CD4-positive, alpha-beta T cell treated with Interleukin-21 for 1 hour (primary cell): ENCODE data around the gene TM4SF4.

Source experiments
- DNase-seq: peaks from one replicate; pipeline ENCODE4 v3.0.0-alpha.2; 2020

TM4SF4 gene

GRCh38 chr3:149515249-149515648 lies 40.8 kb downstream of the TM4SF4 start:
- no peak for DNase-seq

DNA sequence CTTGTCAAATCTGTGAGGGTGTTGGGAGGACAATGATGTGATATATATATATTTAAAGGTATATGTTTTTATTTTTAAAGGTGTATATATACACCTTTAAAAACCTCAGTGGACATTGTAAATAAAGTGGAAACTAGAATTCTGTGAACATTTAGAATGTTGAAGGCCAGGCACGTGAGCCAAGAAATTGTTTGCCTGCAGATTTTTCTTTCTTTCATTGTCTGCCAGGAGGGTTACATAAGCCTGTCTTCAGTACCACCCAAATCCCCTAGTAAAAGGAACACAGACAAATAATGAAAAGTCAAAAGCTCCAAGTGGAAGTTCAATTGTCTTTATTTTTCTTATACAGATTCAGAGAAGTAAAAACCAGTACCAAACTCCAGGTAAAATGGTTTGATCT lies 42.4 kb downstream of the TM4SF4 start:
- DNase-seq: no peak

DNA sequence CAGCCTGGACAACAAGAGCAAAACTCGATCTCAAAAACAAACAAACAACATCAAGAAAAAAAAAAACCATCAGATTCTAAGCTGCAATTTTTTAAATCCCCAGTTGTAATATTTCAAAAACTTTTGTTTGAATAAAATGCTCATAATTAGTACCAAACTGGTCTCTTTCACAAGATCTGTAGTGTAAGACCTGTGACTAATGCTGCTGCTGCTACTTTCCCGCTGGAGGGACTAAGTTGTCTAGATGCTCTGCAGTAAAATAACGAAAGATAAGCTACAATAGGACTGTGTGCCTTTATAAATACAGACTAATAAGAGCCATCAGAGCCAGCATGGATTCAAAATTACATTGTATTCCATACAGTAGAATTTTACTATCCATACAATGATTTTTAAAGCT lies 45.4 kb downstream of the TM4SF4 start:
- DNase-seq: no peak

GRCh38 chr3:149523512-149524299 lies 49.2 kb downstream of the TM4SF4 start:
- no peak for DNase-seq

GRCh38 chr3:149527531-149528339 lies 53.2 kb downstream of the TM4SF4 start:
- DNase-seq: no peak

GRCh38 chr3:149528340-149528650 lies 53.8 kb downstream of the TM4SF4 start:
- DNase-seq: no peak

DNA sequence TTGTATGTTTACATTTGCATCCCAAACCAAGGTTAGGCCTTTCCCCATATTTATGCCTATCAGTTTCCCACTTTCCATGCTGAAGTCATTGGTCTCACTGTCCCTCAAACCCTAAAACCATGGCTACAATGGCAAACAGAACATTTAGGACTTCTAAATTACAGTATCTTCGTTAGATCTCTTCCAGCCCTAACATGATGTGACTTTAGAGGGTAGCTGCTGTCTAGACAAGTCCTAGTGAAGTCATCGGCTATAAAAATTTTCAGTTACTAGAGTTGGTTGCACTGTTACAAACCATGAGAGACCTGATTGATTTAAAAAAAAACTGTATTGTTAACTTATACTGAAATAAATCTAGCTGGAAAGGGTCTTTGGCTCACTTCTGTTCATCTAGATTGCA lies 54.6 kb downstream of the TM4SF4 start:
- no peak for DNase-seq

DNA sequence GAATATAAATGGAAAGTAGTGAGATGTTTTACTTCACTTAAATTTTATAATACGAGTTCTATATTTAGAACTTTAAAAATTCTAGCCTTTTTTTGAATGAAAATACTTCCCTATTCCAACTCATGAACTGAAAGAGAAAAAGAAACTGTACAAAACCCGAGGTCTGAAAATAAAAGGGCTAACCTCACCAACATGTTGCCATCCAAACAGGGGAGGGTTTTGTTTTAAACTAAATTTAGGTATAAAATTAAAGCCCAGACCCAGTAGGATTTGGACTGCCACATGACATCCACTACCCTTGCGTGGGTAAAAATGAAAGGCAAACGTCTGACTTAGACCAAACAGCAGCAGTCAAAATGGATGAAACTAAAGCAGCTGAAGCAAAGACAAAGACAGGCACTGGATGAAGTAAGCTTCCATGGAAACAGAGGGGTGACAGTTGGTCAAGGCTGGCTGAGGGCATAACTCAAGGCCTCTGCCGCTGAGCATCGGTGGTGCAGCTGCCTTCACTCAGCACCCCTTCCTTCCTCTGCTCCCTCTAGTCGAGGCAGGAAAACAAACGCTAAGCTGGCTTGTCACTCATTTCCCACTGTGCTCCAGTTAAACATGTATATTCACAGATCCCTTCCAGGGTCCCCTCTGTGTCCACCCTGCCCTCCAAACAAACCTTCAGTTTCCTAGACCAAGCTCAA lies 58.1 kb downstream of the TM4SF4 start:
- no peak for DNase-seq

DNA sequence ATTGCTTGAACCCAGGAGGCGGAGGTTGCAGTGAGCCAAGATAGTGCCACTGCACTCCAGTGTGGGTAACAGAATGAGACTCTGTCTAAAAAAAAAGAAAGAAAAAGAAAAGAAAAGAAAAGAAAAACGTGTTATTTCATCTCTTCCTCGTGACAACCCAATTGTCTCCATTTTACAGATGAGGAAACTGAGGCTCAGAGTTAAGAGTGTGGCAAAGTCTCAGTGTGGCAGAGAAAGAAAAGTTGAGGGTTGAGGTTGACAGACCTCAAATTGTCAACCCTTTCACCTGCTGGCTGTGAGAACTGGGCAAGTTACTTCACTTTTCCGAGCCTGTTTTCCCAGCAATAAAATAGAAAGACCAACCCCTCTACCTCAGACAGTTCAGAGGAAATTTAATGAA lies 59.6 kb downstream of the TM4SF4 start:
- DNase-seq: no peak

GRCh38 chr3:149534671-149535332 lies 60.3 kb downstream of the TM4SF4 start:
- DNase-seq: no peak

DNA sequence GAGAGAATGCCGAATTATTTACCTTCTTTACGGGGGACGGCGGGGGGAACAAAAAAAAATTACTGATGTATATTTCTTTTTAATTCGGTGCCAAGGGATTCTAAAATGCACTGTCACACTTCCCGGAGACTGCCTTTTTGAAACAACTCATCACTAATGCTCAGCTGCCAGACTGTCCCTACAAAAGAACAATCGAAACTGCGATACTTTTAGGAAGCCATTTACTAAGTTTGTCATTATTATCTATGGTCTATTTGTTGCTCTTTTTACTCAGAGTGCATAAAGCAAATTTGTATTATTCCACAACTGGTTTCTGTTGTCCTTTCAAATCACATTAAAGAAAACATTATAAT lies 60.8 kb downstream of the TM4SF4 start:
- no peak for DNase-seq

GRCh38 chr3:149536429-149536828 lies 61.9 kb downstream of the TM4SF4 start:
- DNase-seq: no peak

DNA sequence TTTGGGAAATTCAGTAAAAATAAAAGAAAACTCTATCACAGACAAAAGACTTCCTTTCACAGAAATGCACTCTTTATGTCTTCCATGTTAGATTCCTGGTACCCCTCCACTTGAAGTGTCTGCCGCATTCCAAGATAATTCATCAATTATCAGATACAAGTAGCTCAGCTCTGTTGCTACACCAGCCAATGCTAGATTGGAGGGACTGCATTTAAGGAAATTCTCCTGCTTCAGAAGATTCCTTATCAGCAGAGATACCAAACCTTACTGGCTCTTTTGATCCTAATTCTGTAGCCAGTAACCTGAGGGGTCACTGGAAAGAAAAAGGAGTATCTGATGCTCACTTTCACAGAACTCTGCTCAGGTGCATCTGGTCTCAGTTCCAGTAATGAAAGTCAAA lies 63.9 kb downstream of the TM4SF4 start:
- no peak for DNase-seq

GRCh38 chr3:149541091-149541491 lies 66.6 kb downstream of the TM4SF4 start:
- DNase-seq: no peak

- no peak for DNase-seq
Measured at GRCh38 chr3:149542375-149543312, 68.1 kb downstream of the TM4SF4 start.

DNA sequence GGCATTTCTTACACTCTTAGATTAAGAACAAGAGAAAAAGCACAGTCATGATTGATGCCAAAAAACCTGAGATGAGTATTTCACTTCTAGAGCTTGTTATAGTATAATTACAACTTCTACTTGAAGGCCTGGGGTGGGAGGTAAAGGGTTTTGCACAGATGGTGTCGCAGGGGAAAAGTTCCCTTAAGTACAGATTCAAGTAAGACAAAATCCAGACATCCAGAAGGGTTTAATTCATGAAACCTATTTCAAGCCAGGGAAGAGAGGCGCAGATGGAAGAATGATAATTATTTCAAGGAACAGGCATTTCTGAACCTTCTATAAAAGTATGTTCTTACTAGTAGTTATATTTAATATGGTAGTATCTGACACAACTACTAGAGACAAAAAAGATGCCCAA lies 70.6 kb downstream of the TM4SF4 start:
- DNase-seq: no peak

DNA sequence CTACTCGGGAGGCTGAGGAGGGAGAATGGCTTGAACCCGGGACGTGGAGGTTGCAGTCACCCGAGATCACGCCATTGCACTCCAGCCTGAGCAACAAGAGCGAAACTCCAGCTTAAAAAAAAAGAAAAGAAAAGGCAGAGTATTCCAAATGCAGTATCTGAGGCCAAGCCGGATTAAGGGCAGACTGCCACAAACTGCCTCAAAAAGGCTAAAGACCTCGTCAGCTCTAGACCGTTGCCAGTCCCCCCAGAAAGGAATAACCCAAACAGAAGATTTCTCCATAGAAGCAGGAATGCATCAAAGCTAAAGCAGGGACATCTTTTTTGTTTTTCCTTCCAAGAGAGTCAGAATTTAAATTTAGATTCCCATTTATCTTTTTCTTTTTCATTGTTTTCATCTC lies 72.9 kb downstream of the TM4SF4 start:
- DNase-seq: no peak

DNA sequence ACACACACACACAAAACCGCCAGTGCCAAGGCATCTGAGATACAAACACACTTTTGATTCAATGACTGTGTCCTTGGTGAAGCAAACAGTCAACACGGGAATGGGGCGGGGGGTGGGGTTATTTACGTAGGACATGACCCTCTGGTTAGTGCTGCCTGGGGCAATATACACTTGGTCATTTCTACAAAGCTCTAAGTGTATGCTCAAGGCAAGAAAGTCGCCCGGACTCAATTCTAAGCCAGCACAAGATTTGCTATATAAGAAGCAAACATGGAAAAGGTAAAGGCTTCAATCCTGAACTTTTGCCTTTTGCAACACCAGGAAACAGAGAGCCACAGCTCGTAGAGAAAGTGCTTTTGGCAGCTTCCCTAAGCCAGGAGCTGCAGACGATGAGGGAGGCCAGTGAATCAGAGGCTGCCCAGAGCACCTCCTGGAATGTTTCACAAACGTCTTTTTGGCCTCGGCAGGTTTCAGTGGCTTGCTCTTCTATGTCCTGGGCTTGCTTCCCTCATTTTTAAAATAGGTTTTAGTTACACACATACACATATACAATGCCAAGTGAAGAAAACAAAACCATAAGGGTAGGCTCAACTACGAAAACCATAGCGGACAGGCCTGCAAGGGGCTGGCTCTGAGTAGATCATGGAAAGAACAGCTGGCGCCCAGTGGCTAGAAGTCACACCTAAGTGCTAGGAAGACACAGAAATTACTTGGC lies 73.6 kb downstream of the TM4SF4 start:
- DNase-seq: no peak

GRCh38 chr3:149548669-149549065 lies 74.2 kb downstream of the TM4SF4 start:
- no peak for DNase-seq

DNA sequence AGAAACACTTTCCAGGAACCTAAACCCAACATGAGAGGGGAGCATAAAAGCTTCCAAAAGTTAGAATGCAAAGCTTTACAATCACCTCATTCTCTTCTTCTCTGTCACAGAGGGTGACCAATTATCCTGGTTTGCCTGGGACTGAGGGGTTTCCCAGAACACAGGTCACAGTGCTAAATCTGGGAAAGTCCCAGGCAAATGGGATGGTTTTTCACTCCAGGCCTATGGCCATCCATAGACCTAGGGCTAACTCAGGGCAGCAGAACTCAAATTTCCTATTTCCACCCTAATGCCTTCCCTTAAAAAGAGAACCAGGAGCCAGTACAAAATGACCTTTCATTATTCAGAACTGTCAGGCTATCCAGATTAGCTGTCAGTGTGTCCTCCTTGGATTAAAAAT lies 77.0 kb downstream of the TM4SF4 start:
- DNase-seq: no peak

DNA sequence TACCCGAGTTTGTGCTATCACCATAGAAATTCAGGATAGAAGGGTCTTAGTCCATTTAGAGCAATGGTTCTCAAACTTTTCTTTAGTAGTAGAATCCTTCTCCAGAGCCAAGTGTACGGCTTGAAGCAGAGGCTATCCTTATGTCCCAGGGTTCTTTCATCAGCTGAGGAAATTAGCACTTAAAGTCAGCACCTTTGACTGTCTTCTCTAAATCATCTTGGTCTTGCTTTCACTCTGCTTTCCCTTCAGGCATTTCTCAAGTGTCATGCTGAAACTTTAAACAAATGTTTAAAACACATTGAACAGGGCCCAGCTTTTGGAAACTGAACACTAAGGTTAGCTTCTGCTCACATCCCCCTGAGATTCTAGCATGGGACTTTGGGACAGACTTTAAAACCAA lies 78.2 kb downstream of the TM4SF4 start:
- no peak for DNase-seq
